Thymus (tissue), 11 donors: Measurements from ENCODE around the gene EPS8L3. TPM values are rescaled to one million over a fixed set of nuclear protein-coding genes. Genes with fewer than 3 reads are reported as not detected.

ENCODE experiments used
- DNase-seq, 9 donors: peaks; one replicate each; pipeline ENCODE4 v3.0.0-alpha.2; 2013; ENCODE audit warnings: low spot score in 9 of 9, low read depth in 6 of 9, missing footprints in 1 of 9
- H3K27ac ChIP-seq, 2 donors: one replicate each; pipeline ENCODE4 v1.5.1; 2013; ENCODE audit warnings: control low read depth in 1 of 2, low read depth in 1 of 2, low read length in 1 of 2, mild to moderate bottlenecking in 1 of 2, moderate library complexity in 1 of 2
- H3K27me3 ChIP-seq, 2 donors: one replicate each; pipeline ENCODE4 v1.5.1; 2013; ENCODE audit warnings: low read length in 1 of 2; ENCODE audit not compliant: control insufficient read depth in 2 of 2, insufficient read depth in 1 of 2
- H3K36me3 ChIP-seq, 2 donors: one replicate each; pipeline ENCODE4 v1.5.1; 2013; ENCODE audit warnings: low read length in 1 of 2, mild to moderate bottlenecking in 1 of 2, moderate library complexity in 1 of 2; ENCODE audit not compliant: control insufficient read depth in 2 of 2, insufficient read depth in 2 of 2
- H3K4me1 ChIP-seq, 2 donors: one replicate each; pipeline ENCODE4 v1.5.1; 2013; ENCODE audit warnings: low read length in 2 of 2; ENCODE audit not compliant: control insufficient read depth in 2 of 2, insufficient read depth in 2 of 2
- H3K4me3 ChIP-seq, 2 donors: one replicate each; pipeline ENCODE4 v1.5.1; 2013; ENCODE audit warnings: low read length in 2 of 2, control low read depth in 1 of 2, mild to moderate bottlenecking in 1 of 2
- H3K9me3 ChIP-seq, 2 donors: one replicate each; pipeline ENCODE4 v1.5.1; 2013; ENCODE audit warnings: low read length in 1 of 2, mild to moderate bottlenecking in 1 of 2; ENCODE audit not compliant: control insufficient read depth in 2 of 2, insufficient read depth in 1 of 2
- WGBS: extraction: QIAGEN DNeasy Blood & Tissue Kit; methylation state at CpG from one replicate; pipeline ENCODE4 v1.1.7; 2013; 5-methylcytosine and 5-hydroxymethylcytosine counted together
- polyA plus RNA-seq: library from polyadenylated mRNA; stranded (reverse); fragments of 200-250 nt; gene quantifications from one replicate; pipeline ENCODE4 v1.2.3, GENCODE V29; 2013
- total RNA-seq: library from RNA; stranded (reverse); fragments of 120-200 nt; gene quantifications from one replicate; pipeline ENCODE4 v1.2.4, GENCODE V29; 2013
- donor health status: healthy.

EPS8L3 gene
- total and polyA plus RNA-seq, 2 donors = 0.02 TPM; not detected in 1

- Histone ChIP-seq H3K4me3 (no peak overlapping the region), H3K4me1 (peaks cover 0 to 16% of the 10 kb centered on the region in 2 donors), H3K27ac (no peak overlapping the region), H3K36me3 (no peaks in the 10 kb centered on the region), H3K9me3 (no peaks in the 10 kb centered on the region), H3K27me3 (no peaks in the 10 kb centered on the region)
- 94% methylated on average over 4 of the region's 4 CpGs for WGBS
- DNase-seq = no peak
Observed at GRCh38 chr1:109782927-109783326, 19.2 kb upstream of the EPS8L3 start.

- no peaks in the 10 kb centered on the region for H3K27me3 ChIP-seq
- no peaks in the 10 kb centered on the region for H3K36me3 ChIP-seq
- no peak overlapping the region for H3K27ac ChIP-seq
- H3K4me3 ChIP-seq = no peak overlapping the region
- 96% methylated on average over 1 of the region's 1 CpG for WGBS
- no peaks in the 10 kb centered on the region for H3K9me3 ChIP-seq
- peaks cover 0 to 12% of the 10 kb centered on the region in 2 donors for H3K4me1 ChIP-seq
- DNase-seq = no peak
Observed at GRCh38 chr1:109782514-109782913, 18.8 kb upstream of the EPS8L3 start.

GRCh38 chr1:109781806-109782205 is 18.1 kb upstream of the EPS8L3 start:
- DNase-seq = no peak
- Histone ChIP-seq H3K9me3 (no peaks in the 10 kb centered on the region), H3K27me3 (no peaks in the 10 kb centered on the region), H3K36me3 (no peaks in the 10 kb centered on the region), H3K4me3 (no peak overlapping the region), H3K27ac (no peak overlapping the region), H3K4me1 (peaks cover 0 to 18% of the 10 kb centered on the region in 2 donors)
- 67% methylated on average over 2 of the region's 2 CpGs for WGBS

GRCh38 chr1:109780982-109781381 is 17.3 kb upstream of the EPS8L3 start:
- 95% methylated on average over 1 of the region's 1 CpG for WGBS
- H3K36me3 ChIP-seq = no peaks in the 10 kb centered on the region
- H3K27me3 ChIP-seq = no peaks in the 10 kb centered on the region
- H3K9me3 ChIP-seq = no peaks in the 10 kb centered on the region
- peaks cover 0 to 14% of the 10 kb centered on the region in 2 donors for H3K4me1 ChIP-seq
- no peak overlapping the region for H3K27ac ChIP-seq
- no peak for DNase-seq
- H3K4me3 ChIP-seq = no peak overlapping the region

GRCh38 chr1:109777980-109778625 is 14.4 kb upstream of the EPS8L3 start:
- Histone ChIP-seq H3K36me3 (no peaks in the 10 kb centered on the region), H3K27ac (no peak overlapping the region), H3K9me3 (peaks cover 0 to 3% of the 10 kb centered on the region in 2 donors), H3K4me3 (no peak overlapping the region), H3K4me1 (peaks cover 0 to 8% of the 10 kb centered on the region in 2 donors), H3K27me3 (peaks cover 0 to 3% of the 10 kb centered on the region in 2 donors)
- WGBS = 98% methylated on average over 9 of the region's 9 CpGs
- no peak for DNase-seq

- DNase-seq = no peak
- Histone ChIP-seq H3K27ac (no peak overlapping the region), H3K9me3 (peaks cover 0 to 3% of the 10 kb centered on the region in 2 donors), H3K27me3 (peaks cover 0 to 3% of the 10 kb centered on the region in 2 donors), H3K4me1 (peaks cover 0 to 8% of the 10 kb centered on the region in 2 donors), H3K36me3 (no peaks in the 10 kb centered on the region), H3K4me3 (no peak overlapping the region)
- 94% methylated on average over 7 of the region's 7 CpGs for WGBS
Observed at GRCh38 chr1:109777436-109777835, 13.7 kb upstream of the EPS8L3 start.

- peaks cover 0 to 3% of the 10 kb centered on the region in 2 donors for H3K9me3 ChIP-seq
- H3K4me1 ChIP-seq = peaks cover 0 to 8% of the 10 kb centered on the region in 2 donors
- peak; percentile 41 to 84 (median 65) for DNase-seq
- WGBS = 52% methylated on average over 4 of the region's 4 CpGs
- H3K27me3 ChIP-seq = peaks cover 0 to 3% of the 10 kb centered on the region in 2 donors
- no peak overlapping the region for H3K4me3 ChIP-seq
- H3K36me3 ChIP-seq = no peaks in the 10 kb centered on the region
- no peak overlapping the region for H3K27ac ChIP-seq
Observed at GRCh38 chr1:109776911-109777310, 13.2 kb upstream of the EPS8L3 start.

GRCh38 chr1:109776206-109776835 is 12.6 kb upstream of the EPS8L3 start:
- Histone ChIP-seq H3K36me3 (no peaks in the 10 kb centered on the region), H3K4me3 (no peak overlapping the region), H3K27me3 (peaks cover 0 to 3% of the 10 kb centered on the region in 2 donors), H3K9me3 (peaks cover 0 to 3% of the 10 kb centered on the region in 2 donors), H3K4me1 (peaks cover 0 to 8% of the 10 kb centered on the region in 2 donors), H3K27ac (no peak overlapping the region)
- DNase-seq = no peak
- WGBS = 97% methylated on average over 6 of the region's 6 CpGs

GRCh38 chr1:109775398-109775797 is 11.7 kb upstream of the EPS8L3 start:
- WGBS = 95% methylated on average over 1 of the region's 1 CpG
- no peak for DNase-seq
- Histone ChIP-seq H3K4me3 (no peak overlapping the region), H3K27ac (no peak overlapping the region), H3K36me3 (no peaks in the 10 kb centered on the region), H3K4me1 (peaks cover 0 to 8% of the 10 kb centered on the region in 2 donors), H3K9me3 (peaks cover 0 to 3% of the 10 kb centered on the region in 2 donors), H3K27me3 (peaks cover 0 to 3% of the 10 kb centered on the region in 2 donors)
